ENCODE measurements around the gene L2HGDH.

The L2HGDH gene

DNA sequence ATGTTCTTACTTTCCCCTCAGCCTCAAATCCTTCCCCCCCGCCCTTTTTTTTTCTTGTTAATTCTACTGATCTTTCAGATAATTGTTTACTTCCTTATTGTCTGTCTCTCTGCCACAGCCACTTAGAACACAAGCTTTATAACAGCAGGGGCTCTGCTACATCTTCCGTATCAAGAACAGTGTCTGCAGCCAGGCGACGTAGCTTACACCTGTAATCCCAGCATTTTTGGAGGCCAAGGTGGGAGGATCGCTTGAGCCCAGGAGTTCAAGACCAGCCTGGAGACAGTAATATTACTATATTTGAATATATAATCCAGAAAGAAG, 86.1 kb downstream of the L2HGDH start:
- peak; percentile 10 for DNase-seq

DNA sequence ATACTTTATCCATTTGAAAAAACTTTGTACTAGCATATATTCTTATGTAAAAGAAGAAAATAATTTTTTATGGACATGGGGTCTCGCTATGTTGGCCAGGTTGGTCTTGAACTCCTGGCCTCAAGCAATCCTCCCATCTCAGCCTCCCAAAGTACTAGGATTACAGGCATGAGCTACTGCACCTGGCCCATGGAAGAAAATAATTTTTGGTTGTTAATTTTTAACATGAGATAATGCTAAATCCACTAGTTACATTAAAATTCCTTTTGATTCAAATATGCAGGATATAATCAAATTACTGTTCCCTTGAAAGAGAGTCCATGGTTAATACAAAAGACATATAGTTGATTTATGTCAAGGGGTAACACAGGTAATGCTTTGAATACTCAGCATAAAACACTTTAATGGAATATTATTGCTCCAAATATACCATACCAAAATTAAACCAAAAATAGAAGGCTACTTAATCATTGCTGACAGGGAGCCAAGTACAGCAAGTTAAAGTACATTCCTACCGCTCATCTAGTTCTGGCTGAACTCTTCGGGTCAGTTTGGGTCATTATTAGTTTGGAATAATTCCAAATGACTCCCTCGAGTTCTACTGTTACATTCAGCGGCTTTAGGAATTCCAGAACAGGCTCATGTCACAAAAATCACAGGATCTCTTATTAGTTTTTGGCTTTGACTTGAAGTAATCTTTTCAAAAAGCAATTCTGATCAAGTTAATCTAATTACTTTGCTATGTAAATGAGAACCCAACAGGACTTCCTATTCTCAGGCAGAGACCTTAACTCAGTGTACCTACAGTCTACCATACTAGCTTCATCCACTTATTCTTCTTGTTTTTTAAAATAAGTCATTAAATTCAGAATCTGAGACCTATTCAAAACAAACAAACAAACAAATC, 86.7 kb downstream of the L2HGDH start:
- DNase-seq, result no peak

DNA sequence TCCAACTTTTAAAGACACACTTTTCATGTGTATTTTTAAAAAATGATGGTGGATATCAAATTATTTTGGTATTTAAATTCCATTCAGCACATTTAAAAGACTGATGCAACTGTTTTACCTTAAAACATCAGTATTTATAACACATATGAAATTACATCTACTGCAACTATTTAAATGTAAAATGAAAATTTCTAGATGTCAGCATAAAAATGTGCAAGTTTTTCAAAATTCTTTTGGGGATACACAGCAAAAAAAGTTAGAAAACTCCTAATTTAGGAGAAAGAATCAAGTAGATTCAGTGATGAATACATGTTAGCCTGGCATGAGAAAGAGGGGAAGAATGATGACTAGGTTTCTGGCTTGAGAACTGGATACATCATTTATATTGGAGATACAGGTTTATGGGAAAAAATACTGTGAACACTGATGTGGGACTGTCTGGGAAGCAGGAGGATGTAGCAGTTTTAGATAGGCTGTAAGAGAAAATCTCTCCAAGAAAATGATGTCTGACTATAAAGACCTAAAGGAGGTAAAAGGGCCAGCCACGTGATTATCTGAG, 89.9 kb downstream of the L2HGDH start:
- DNase-seq, result no peak

DNA sequence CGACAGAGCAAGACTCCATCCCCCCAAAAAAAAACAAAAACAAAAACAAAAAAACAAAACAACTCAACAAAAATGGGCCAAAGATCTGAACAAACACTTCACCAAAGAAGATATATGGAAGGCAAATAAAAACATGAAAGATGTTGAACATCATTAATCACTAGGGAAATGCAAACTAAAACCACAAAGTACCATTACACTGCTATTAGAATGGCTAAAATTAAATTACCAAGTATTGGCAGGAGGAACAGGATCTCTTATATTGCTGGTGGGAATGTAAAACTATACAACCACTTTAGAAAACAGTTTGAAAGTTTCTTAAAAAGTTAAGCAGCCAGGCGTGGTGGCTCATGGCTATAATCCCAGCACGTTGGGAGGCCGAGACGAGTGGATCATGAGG, 93.5 kb downstream of the L2HGDH start:
- no peak for DNase-seq

DNA sequence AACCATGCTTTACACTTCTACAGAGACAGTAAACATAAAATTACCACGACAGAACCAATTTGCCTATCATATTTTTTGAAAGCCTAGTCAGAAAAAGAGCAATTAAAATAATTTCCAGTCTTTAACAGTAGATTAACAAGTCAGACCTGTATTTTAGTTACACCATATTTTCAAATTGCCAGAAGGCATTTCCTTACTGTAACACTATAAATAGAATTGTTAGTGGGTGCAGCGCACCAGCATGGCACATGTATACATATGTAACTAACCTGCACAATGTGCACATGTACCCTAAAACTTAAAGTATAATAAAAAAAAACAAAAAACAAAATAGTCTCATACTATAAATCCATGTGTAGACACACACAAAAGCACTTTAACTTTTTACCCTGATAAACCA, 96.6 kb downstream of the L2HGDH start:
- DNase-seq, result no peak

DNA sequence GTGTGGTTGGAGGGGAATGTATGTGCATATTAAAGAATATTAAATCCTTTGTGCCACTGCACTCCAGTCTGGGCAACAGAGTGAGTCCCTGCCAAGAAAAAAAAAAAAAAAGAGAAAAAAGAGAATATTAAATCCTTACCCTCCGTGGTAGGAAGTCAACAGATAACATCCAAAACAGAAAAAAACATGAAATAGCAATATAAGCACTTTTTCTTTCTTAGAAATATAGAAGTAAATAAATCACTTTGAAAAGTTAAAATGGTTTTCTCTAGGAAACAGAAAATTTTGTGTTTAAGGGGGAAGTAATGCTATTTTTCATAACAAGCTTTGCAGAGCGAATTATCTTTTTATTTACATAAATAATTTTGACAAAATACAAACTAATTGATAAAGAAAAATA, 98.2 kb downstream of the L2HGDH start:
- DNase-seq, result no peak

DNA sequence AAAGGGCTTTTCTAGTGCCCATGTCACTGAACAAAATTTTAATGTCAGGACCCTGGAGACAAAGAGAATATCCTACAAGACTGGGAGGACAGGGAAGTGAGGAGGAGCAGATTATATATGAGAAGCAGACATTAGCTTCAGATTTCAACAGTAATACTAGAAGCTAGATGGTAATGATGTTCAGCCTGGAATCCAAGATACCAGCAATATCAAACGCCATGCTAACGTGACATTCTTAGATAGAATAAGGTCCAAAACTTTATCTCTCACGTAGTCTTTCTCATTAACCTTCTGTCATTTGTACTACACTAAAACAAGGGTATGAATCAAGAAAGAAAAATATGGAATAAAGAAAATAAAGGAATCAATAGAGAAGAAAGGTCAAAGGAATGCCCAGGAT, 99.3 kb downstream of the L2HGDH start:
- no peak for DNase-seq

DNA sequence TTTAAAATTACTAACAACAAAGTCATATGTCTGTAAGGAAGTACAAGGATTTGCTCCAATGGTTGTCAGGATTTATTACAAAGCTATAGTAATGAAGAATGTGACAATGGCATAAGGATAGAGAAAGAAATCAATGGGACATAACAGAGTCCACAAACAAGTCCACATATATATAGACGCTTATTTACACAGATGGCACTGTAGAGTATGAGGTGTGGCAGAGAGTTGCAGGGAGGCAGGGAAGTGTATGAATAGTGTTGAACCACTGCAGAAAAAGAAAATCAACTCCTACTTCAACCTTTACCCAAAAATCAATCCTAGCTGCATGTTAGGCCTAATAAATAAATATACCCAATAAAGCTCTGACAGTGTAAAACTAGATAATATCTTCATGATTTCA, 102.0 kb downstream of the L2HGDH start:
- no peak for DNase-seq

DNA sequence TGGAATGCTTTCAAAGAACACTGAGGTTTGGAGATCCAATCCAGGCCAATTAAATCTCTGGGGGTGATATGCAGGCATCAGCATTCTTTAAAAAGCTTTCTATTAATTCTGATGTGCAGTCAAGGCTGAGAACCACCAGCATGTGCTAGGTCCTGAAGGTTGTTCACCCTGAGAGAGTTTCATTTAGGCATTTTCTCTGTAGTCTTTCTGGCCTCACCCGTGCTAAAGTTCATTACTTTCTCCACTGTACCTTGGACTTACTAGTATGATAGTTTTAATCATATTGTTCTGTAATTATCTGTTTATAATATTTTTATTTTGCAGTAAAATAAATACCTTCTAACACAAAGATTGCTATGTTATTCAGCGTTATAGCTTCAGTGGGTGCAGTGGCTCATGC, 113.5 kb downstream of the L2HGDH start:
- DNase-seq, result no peak

DNA sequence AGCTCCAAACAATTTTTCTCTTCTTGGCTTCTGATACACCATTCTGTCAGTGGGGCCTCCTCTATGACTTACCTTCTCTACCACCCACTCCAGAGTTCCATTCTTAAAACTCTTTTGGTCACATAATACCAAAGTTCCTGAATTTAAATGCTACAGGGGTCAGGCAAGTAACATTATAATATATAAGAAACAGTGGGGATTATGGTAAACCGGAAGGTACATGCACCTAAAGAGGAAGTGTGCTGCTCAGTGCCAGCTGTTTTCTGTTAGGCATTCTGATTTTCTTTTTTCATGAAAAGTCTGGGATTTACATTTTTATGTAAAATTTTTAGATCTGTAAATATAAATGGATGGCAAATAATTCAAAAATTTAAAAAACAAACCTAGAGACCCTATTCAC, 120.5 kb downstream of the L2HGDH start:
- no peak for DNase-seq
